ENCODE data around the gene SLCO4A1. TPM values are rescaled to one million over a fixed set of nuclear protein-coding genes. Genes with fewer than 3 reads are reported as not detected.

SLCO4A1 gene
- total RNA-seq, 1 experiment from 2014 or later: 48.8 TPM

DNA sequence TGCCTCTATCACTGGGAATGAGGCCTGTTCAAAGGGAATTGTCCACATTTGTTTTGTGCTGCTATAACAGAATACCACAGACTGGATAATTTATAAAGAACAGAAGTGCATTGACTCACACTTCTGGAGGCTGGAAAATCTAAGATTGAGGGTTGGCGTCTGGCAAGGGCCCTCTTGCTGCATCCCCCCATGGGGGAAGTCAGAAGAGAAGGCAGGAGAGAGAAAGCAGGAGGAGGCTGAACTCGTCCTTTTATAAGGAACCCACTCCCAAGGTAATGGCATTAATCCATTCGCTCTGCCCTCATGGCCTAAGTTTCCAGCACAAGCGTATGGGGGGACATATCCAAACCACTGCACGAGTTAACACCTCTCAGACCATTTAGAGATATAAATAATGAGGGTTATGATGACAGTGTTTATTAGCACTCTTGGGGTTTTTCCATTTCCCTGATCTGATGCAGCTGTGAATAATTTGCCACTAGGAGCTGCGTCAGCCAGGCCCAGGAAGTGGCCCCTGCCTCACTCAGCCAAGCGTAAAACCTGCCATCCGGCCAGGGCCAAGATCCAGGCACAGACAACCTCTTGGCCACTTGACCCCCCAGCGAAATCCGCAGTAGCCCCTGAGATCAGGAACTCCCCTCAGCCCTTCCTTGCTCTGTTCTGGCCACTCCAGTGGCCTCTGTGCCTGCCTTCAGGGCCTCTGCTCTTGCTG lies 14.2 kb upstream of the SLCO4A1 start:
- intact Hi-C loops (cut with micrococcal nuclease; ENCODE audit: unreplicated experiment): no loop called here
- H3K4me1 ChIP-seq (ENCODE audit: insufficient read depth, low read length, poor library complexity, severe bottlenecking): peaks cover 30% of the 10 kb centered on the region
- H3K27me3 ChIP-seq (replicated peaks; ENCODE audit: insufficient read depth, low read depth, low read length, poor library complexity): no peaks in the 10 kb centered on the region
- TF ChIP-seq, protein P1, sequence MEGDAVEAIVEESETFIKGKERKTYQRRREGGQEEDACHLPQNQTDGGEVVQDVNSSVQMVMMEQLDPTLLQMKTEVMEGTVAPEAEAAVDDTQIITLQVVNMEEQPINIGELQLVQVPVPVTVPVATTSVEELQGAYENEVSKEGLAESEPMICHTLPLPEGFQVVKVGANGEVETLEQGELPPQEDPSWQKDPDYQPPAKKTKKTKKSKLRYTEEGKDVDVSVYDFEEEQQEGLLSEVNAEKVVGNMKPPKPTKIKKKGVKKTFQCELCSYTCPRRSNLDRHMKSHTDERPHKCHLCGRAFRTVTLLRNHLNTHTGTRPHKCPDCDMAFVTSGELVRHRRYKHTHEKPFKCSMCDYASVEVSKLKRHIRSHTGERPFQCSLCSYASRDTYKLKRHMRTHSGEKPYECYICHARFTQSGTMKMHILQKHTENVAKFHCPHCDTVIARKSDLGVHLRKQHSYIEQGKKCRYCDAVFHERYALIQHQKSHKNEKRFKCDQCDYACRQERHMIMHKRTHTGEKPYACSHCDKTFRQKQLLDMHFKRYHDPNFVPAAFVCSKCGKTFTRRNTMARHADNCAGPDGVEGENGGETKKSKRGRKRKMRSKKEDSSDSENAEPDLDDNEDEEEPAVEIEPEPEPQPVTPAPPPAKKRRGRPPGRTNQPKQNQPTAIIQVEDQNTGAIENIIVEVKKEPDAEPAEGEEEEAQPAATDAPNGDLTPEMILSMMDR (conservative IDR thresholded peaks at IDR 0.05; ENCODE audit: low read depth, low read length): no peak
- no peak for TF ChIP-seq EZH2 (IDR thresholded peaks at IDR 0.05; ENCODE audit: borderline replicate concordance, low read depth, low read length, poor library complexity, severe bottlenecking)
- ChIA-PET POLR2A (ENCODE audit: low non-redundant PET) (interaction anchor here (0.6 kb wide), 2 partner anchors 9 to 445 kb away, joined by 3 to 9 read pairs; partner anchors contain the start of gene MTG2), CTCF (no interaction called here)
- peak overlapping the region; percentile 79 for H3K27ac ChIP-seq (ENCODE audit: low read depth, low read length, poor library complexity, severe bottlenecking)
- no TSS peak for BruUV-seq (replicated peaks)
- no peaks in the 10 kb centered on the region for H3K9me3 ChIP-seq (ENCODE audit: low read depth, low read length, poor library complexity, severe bottlenecking)
- no peak overlapping the region for H3K4me3 ChIP-seq (ENCODE audit: low read depth, low read length, poor library complexity, severe bottlenecking)
- H3K36me3 ChIP-seq (ENCODE audit: insufficient read depth, low read length, poor library complexity, severe bottlenecking): no peaks in the 10 kb centered on the region
- peak; percentile 66 for DNase-seq (ENCODE audit: low spot score)

- Histone ChIP-seq H3K9me3 (ENCODE audit: low read depth, low read length, poor library complexity, severe bottlenecking) (no peaks in the 10 kb centered on the region), H3K4me3 (ENCODE audit: low read depth, low read length, poor library complexity, severe bottlenecking) (no peak overlapping the region), H3K27me3 (replicated peaks; ENCODE audit: insufficient read depth, low read depth, low read length, poor library complexity) (no peaks in the 10 kb centered on the region), H3K36me3 (ENCODE audit: insufficient read depth, low read length, poor library complexity, severe bottlenecking) (no peaks in the 10 kb centered on the region), H3K27ac (ENCODE audit: low read depth, low read length, poor library complexity, severe bottlenecking) (peak overlapping the region; percentile 79), H3K4me1 (ENCODE audit: insufficient read depth, low read length, poor library complexity, severe bottlenecking) (peaks cover 28% of the 10 kb centered on the region)
- intact Hi-C loops (cut with micrococcal nuclease; ENCODE audit: unreplicated experiment): no loop called here
- CTCF ChIA-PET: no interaction called here
- POLR2A ChIA-PET (ENCODE audit: low non-redundant PET): interaction anchor here (0.6 kb wide), 2 partner anchors 8 to 446 kb away, joined by 3 to 9 read pairs; partner anchors contain the start of gene MTG2
- TF ChIP-seq, protein P1 (conservative IDR thresholded peaks at IDR 0.05; ENCODE audit: low read depth, low read length): no peak
- TF ChIP-seq EZH2 (IDR thresholded peaks at IDR 0.05; ENCODE audit: borderline replicate concordance, low read depth, low read length, poor library complexity, severe bottlenecking): no peak
- peak; percentile 50 for DNase-seq (ENCODE audit: low spot score)
- no TSS peak for BruUV-seq (replicated peaks)
Observed at GRCh38 chr20:62628691-62629090, 13.6 kb upstream of the SLCO4A1 start.

GRCh38 chr20:62629864-62630470 lies 12.3 kb upstream of the SLCO4A1 start:
- Histone ChIP-seq H3K9me3 (ENCODE audit: low read depth, low read length, poor library complexity, severe bottlenecking) (no peaks in the 10 kb centered on the region), H3K36me3 (ENCODE audit: insufficient read depth, low read length, poor library complexity, severe bottlenecking) (no peaks in the 10 kb centered on the region), H3K27me3 (replicated peaks; ENCODE audit: insufficient read depth, low read depth, low read length, poor library complexity) (no peaks in the 10 kb centered on the region), H3K4me3 (ENCODE audit: low read depth, low read length, poor library complexity, severe bottlenecking) (no peak overlapping the region), H3K27ac (ENCODE audit: low read depth, low read length, poor library complexity, severe bottlenecking) (no peak overlapping the region), H3K4me1 (ENCODE audit: insufficient read depth, low read length, poor library complexity, severe bottlenecking) (peaks cover 19% of the 10 kb centered on the region)
- no peak for DNase-seq (ENCODE audit: low spot score)
- CTCF ChIA-PET: interaction anchor here (0.6 kb wide), 1 partner anchor 9 kb away, joined by 3 read pairs; no protein-coding TSS in a partner anchor
- POLR2A ChIA-PET (ENCODE audit: low non-redundant PET): no interaction called here
- intact Hi-C loops (cut with micrococcal nuclease; ENCODE audit: unreplicated experiment): no loop called here
- no TSS peak for BruUV-seq (replicated peaks)
- no peak for TF ChIP-seq EZH2 (IDR thresholded peaks at IDR 0.05; ENCODE audit: borderline replicate concordance, low read depth, low read length, poor library complexity, severe bottlenecking)
- TF ChIP-seq, protein P1 (conservative IDR thresholded peaks at IDR 0.05; ENCODE audit: low read depth, low read length): no peak
